A549 (cell line): ENCODE results near the gene CREB5.

Source experiments
- CBX8 ChIP-seq: fragments of 200-600 bp; sonication (generic); IDR thresholded peaks from 2 replicates; pipeline ENCODE4 v1.6.1; 2016
- CEBPB ChIP-seq, 2 experiments: fragments of >200 bp in 1 of 2; sonication (Bioruptor Twin) in 1 of 2; formaldehyde crosslinking in 1 of 2; IDR thresholded peaks; 2 replicates each; pipeline ENCODE4 v1.6.1; 2012 to 2016
- CTCF ChIP-seq: fragments of >200 bp; sonication (Bioruptor Twin); formaldehyde crosslinking; IDR thresholded peaks from 3 replicates; pipeline ENCODE4 v1.5.1; 2016
- ESRRA ChIP-seq: fragments of 150-350 bp; IDR thresholded peaks from 2 replicates; pipeline ENCODE4 v1.6.1; 2014; ENCODE audit warnings: mild to moderate bottlenecking, low read length, borderline replicate concordance
- FOSB ChIP-seq: fragments of 250-450 bp; sonication (Bioruptor Pico); IDR thresholded peaks from 2 replicates; pipeline ENCODE4 v1.5.0; 2020; ENCODE audit warnings: mild to moderate bottlenecking, moderate library complexity
- HEYL ChIP-seq: fragments of 250-450 bp; sonication (Bioruptor Pico); IDR thresholded peaks from 2 replicates; pipeline ENCODE4 v1.8.0; 2021; ENCODE audit warnings: mild to moderate bottlenecking, moderate library complexity
- JUN ChIP-seq, 2 experiments: fragments of >200 bp; sonication (Bioruptor Twin); formaldehyde crosslinking; IDR thresholded peaks; 2 replicates in 1 of 2; 3 replicates in 1 of 2; pipeline ENCODE4 v1.6.1; 2016 to 2017
- KDM5A ChIP-seq: fragments of 200-600 bp; sonication (generic); IDR thresholded peaks from 2 replicates; pipeline ENCODE4 v1.6.1; 2016; ENCODE audit warnings: antibody characterized with exemption, mild to moderate bottlenecking
- POLR2A ChIP-seq: IDR thresholded peaks from 2 replicates; pipeline ENCODE4 v1.6.1; 2012; ENCODE audit warnings: mild to moderate bottlenecking, low read length
- SREBF2 ChIP-seq: fragments of 450-650 bp; IDR thresholded peaks from 2 replicates; pipeline ENCODE4 v1.6.1; 2014; ENCODE audit warnings: mild to moderate bottlenecking, moderate library complexity
- TF ChIP-seq, protein P1 (sequence below): fragments of 150-350 bp; IDR thresholded peaks from 2 replicates; pipeline ENCODE4 v1.6.1; 2014; ENCODE audit warnings: low read depth, mild to moderate bottlenecking, low read length

- no peak for TF ChIP-seq HEYL
- TF ChIP-seq KDM5A = no peak
- TF ChIP-seq, protein P1, sequence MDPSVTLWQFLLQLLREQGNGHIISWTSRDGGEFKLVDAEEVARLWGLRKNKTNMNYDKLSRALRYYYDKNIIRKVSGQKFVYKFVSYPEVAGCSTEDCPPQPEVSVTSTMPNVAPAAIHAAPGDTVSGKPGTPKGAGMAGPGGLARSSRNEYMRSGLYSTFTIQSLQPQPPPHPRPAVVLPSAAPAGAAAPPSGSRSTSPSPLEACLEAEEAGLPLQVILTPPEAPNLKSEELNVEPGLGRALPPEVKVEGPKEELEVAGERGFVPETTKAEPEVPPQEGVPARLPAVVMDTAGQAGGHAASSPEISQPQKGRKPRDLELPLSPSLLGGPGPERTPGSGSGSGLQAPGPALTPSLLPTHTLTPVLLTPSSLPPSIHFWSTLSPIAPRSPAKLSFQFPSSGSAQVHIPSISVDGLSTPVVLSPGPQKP = no peak
- TF ChIP-seq CTCF = no peak
- TF ChIP-seq CEBPB (IDR thresholded peaks at IDR 0.05) = no peak
- no peak for TF ChIP-seq CBX8
- TF ChIP-seq ESRRA = no peak
- no peak for TF ChIP-seq JUN (IDR thresholded peaks at IDR 0.05)
- no peak for TF ChIP-seq SREBF2
- no peak for TF ChIP-seq FOSB (CRISPR knock-in tag)
- no peak for TF ChIP-seq POLR2A
These were observed 411.3 kb downstream of the CREB5 start for GRCh38 chr7:28823582-28823981.
